Retinal pigment epithelial cell (primary cell): ENCODE data around the gene ATP2A1.

Experiments used
- DNase-seq: peaks from one replicate; pipeline ENCODE4 v3.0.0-alpha.2; 2010; ENCODE audit warnings: low read depth
- H3K4me3 ChIP-seq: 2 replicates; pipeline ENCODE4 v1.5.1; 2011; ENCODE audit warnings: mild to moderate bottlenecking, low read length, control low read depth, moderate library complexity
- CTCF ChIP-seq: conservative IDR thresholded peaks from 2 replicates; pipeline ENCODE4 v1.5.1; 2011; ENCODE audit warnings: low read depth, low read length, control low read depth, inconsistent platforms

Gene ATP2A1

GRCh38 chr16:28878083-28878926 is at the start of gene ATP2A1:
Gene ATP2A1 (plus strand): TSS chr16:28878488. CDS start chr16:28878672, 184 bp downstream.
- peak within 1 kb of the TSS; percentile 68 for H3K4me3 ChIP-seq
- no peak for DNase-seq
- no peak for TF ChIP-seq CTCF

- TF ChIP-seq CTCF: no peak
- no peak for DNase-seq
- no peak overlapping the region for H3K4me3 ChIP-seq
Measured at GRCh38 chr16:28829747-28830146, 48.5 kb upstream of the ATP2A1 start.

- no peak overlapping the region for H3K4me3 ChIP-seq
- no peak for TF ChIP-seq CTCF
- DNase-seq: no peak
Measured at GRCh38 chr16:28830531-28830930, 47.8 kb upstream of the ATP2A1 start.

- no peak for DNase-seq
- TF ChIP-seq CTCF: no peak
- H3K4me3 ChIP-seq: no peak overlapping the region
Measured at GRCh38 chr16:28834349-28834748, 43.9 kb upstream of the ATP2A1 start.

- no peak overlapping the region for H3K4me3 ChIP-seq
- no peak for TF ChIP-seq CTCF
- no peak for DNase-seq
Measured at GRCh38 chr16:28834873-28835863, 43.1 kb upstream of the ATP2A1 start.

GRCh38 chr16:28835864-28836760 is 42.2 kb upstream of the ATP2A1 start:
- no peak overlapping the region for H3K4me3 ChIP-seq
- no peak for TF ChIP-seq CTCF
- DNase-seq: no peak
